ENCODE measurements around the gene SDK2.

- TF ChIP-seq POLR2A (IDR thresholded peaks at IDR 0.05; ENCODE audit: control extremely low read depth in 1 of 2, low read depth in 2 of 2, low read length in 2 of 2), result no peak
- no peak for TF ChIP-seq CREB1 (IDR thresholded peaks at IDR 0.05)
- TF ChIP-seq JUN (IDR thresholded peaks at IDR 0.05; ENCODE audit: low read depth, low read length), result no peak
- TF ChIP-seq POLR2AphosphoS5 (IDR thresholded peaks at IDR 0.05; ENCODE audit: low read depth, low read length), result no peak
- TF ChIP-seq CTCF (IDR thresholded peaks at IDR 0.05; ENCODE audit: control extremely low read depth in 1 of 3, insufficient read depth in 1 of 3, low read depth in 1 of 3, low read length in 3 of 3), result no peak
- no peak for TF ChIP-seq USF2 (IDR thresholded peaks at IDR 0.05; ENCODE audit: low read length)
- no peak for TF ChIP-seq ATF2 (IDR thresholded peaks at IDR 0.05; ENCODE audit: low read length)
- TF ChIP-seq GABPA (IDR thresholded peaks at IDR 0.05; ENCODE audit: borderline replicate concordance, insufficient read depth, low read length), result no peak
- no peak for TF ChIP-seq PHF8 (conservative IDR thresholded peaks at IDR 0.05; ENCODE audit: low read depth, low read length)
- no peak for TF ChIP-seq KDM1A (IDR thresholded peaks at IDR 0.05; ENCODE audit: borderline replicate concordance, low read length)
These were observed 198.8 kb downstream of the SDK2 start for GRCh38 chr17:73445466-73445865.
